Measurements from ENCODE around the gene DENND1A.

DENND1A gene

GRCh38 chr9:123722378-123722777 is 207.5 kb downstream of the DENND1A start:
- DNase-seq = no peak

GRCh38 chr9:123718188-123718587 is 211.7 kb downstream of the DENND1A start:
- DNase-seq = no peak

- no peak for DNase-seq
Measured at GRCh38 chr9:123717581-123718175, 212.2 kb downstream of the DENND1A start.

GRCh38 chr9:123716339-123716945 is 213.5 kb downstream of the DENND1A start:
- no peak for DNase-seq

GRCh38 chr9:123715258-123715657 is 214.7 kb downstream of the DENND1A start:
- DNase-seq = no peak

GRCh38 chr9:123713282-123713681 is 216.6 kb downstream of the DENND1A start:
- DNase-seq = no peak

- no peak for DNase-seq
Measured at GRCh38 chr9:123712399-123712798, 217.5 kb downstream of the DENND1A start.

- DNase-seq = no peak
Measured at GRCh38 chr9:123710299-123710698, 219.6 kb downstream of the DENND1A start.

- no peak for DNase-seq
Measured at GRCh38 chr9:123702483-123702882, 227.4 kb downstream of the DENND1A start.

- DNase-seq = no peak
Measured at GRCh38 chr9:123697686-123698085, 232.2 kb downstream of the DENND1A start.

GRCh38 chr9:123696476-123696875 is 233.4 kb downstream of the DENND1A start:
- no peak for DNase-seq

GRCh38 chr9:123695386-123695785 is 234.5 kb downstream of the DENND1A start:
- DNase-seq = no peak

- DNase-seq = no peak
Measured at GRCh38 chr9:123691765-123692303, 238.1 kb downstream of the DENND1A start.

- DNase-seq = no peak
Measured at GRCh38 chr9:123689701-123690428, 240.1 kb downstream of the DENND1A start.

- DNase-seq = no peak
Measured at GRCh38 chr9:123687246-123687751, 242.6 kb downstream of the DENND1A start.

- DNase-seq = no peak
Measured at GRCh38 chr9:123686829-123687192, 243.1 kb downstream of the DENND1A start.

GRCh38 chr9:123686131-123686828 is 243.6 kb downstream of the DENND1A start:
- no peak for DNase-seq

- no peak for DNase-seq
Measured at GRCh38 chr9:123685489-123686083, 244.3 kb downstream of the DENND1A start.

- peak; percentile 26 to 29 for DNase-seq
Measured at GRCh38 chr9:123684393-123685149, 245.4 kb downstream of the DENND1A start.

- no peak for DNase-seq
Measured at GRCh38 chr9:123682746-123683145, 247.2 kb downstream of the DENND1A start.

GRCh38 chr9:123680352-123680751 is 249.6 kb downstream of the DENND1A start:
- no peak for DNase-seq
